BLaER1 treated with 17β-estradiol and CSF1 and Interleukin-3, amounts not matched to agents 10 nM and 100 nM (cell line): ENCODE results near the gene MTX1.
A peak's percentile ranks its signal among the peaks of the same experiment; 100 is the strongest.

Source experiments
- H3K27ac ChIP-seq, 11 experiments: shearing (Covaris generic); formaldehyde crosslinking; 2 replicates each; pipeline ENCODE4 v1.8.1; 2022
- H3K27me3 ChIP-seq, 11 experiments: shearing (Covaris generic); formaldehyde crosslinking; 2 replicates each; pipeline ENCODE4 v1.8.1; 2022
- H3K36me3 ChIP-seq, 11 experiments: shearing (Covaris generic); formaldehyde crosslinking; 2 replicates each; pipeline ENCODE4 v1.8.1; 2022
- H3K4me1 ChIP-seq, 10 experiments: shearing (Covaris generic); formaldehyde crosslinking; 2 replicates each; pipeline ENCODE4 v1.8.1; 2022
- H3K4me2 ChIP-seq, 11 experiments: shearing (Covaris generic); formaldehyde crosslinking; 2 replicates each; pipeline ENCODE4 v1.8.1; 2022
- H3K4me3 ChIP-seq, 10 experiments: shearing (Covaris generic); formaldehyde crosslinking; 2 replicates each; pipeline ENCODE4 v1.8.1; 2022
- H3K9ac ChIP-seq, 11 experiments: shearing (Covaris generic); formaldehyde crosslinking; 2 replicates each; pipeline ENCODE4 v1.8.1; 2022
- H3K9me3 ChIP-seq, 11 experiments: shearing (Covaris generic); formaldehyde crosslinking; replicated peaks in 1 of 11; 2 replicates each; pipeline ENCODE4 v1.8.1; 2022
- H4K20me1 ChIP-seq, 11 experiments: shearing (Covaris generic); formaldehyde crosslinking; 2 replicates each; pipeline ENCODE4 v1.8.1; 2022
- Cebpa-rat ChIP-seq, 11 experiments: shearing (Covaris generic); IDR thresholded peaks; 2 replicates each; pipeline ENCODE4 v1.8.1; 2022

MTX1 gene

DNA sequence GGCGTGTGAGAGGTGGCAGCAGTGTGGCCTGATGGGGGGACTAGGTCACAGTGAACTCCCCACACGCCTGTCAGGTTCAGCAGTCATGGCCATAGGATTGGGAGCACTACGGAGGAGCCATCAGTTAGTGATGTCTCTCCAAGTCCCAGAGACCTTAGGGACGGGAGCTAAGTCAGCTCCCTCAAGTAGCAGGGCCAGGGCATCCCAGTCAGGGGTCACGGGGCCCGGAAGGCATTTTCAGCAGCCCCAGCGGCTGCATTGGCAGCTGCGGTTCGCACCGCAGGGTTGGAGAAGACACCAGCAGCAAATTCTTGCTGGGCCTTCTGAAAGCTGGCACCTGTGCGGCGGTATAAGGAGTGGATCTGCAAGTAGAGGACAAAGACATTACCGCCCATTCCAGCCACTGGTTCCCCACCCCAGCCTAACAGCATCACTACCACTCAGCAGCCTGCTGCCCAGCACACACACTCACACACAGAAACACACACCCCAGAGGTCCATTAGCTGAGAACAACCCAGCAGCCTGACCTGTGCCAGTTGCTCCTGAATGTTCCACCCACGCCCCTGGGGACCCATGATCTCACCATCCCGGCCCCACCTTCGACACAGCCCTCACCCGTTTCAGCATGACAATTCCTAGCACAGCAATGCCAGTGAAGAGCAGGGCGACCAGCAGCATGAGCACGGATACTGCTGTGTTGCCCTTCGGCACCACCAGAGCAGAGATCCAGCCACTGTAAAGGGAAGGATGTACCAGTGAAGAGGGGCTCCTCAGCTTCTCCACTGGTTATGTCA is 47.8 kb downstream of the MTX1 start:
- TF ChIP-seq Cebpa-rat (IDR thresholded peaks at IDR 0.05): no peak
- H3K4me1 ChIP-seq: peaks cover 47 to 62% (median 55%) of the 10 kb centered on the region in 10 experiments
- H3K4me2 ChIP-seq: peak overlapping the region; percentile 90 to 100 (median 100)
- H3K36me3 ChIP-seq: peaks cover 36 to 52% (median 40%) of the 10 kb centered on the region in 11 experiments
- peaks cover 0 to 32% (median 4%) of the 10 kb centered on the region in 11 experiments; a peak in 10 of 22 replicates for H4K20me1 ChIP-seq
- peak overlapping the region; percentile 68 to 85 (median 74); a peak in 17 of 20 replicates for H3K4me3 ChIP-seq
- no peaks in the 10 kb centered on the region for H3K27me3 ChIP-seq
- peak overlapping the region in 10 of 11 experiments; percentile 69 to 88 (median 79); a peak in 16 of 22 replicates for H3K27ac ChIP-seq
- H3K9ac ChIP-seq: peak overlapping the region; percentile 72 to 92 (median 83); a peak in 21 of 22 replicates
- no peaks in the 10 kb centered on the region for H3K9me3 ChIP-seq

- H3K4me3 ChIP-seq: peak overlapping the region in 6 of 10 experiments; percentile 1 to 99 (median 90); a peak in 7 of 20 replicates
- H3K9me3 ChIP-seq: no peaks in the 10 kb centered on the region
- H3K27me3 ChIP-seq: no peaks in the 10 kb centered on the region
- no peak for TF ChIP-seq Cebpa-rat (IDR thresholded peaks at IDR 0.05)
- H3K9ac ChIP-seq: peak overlapping the region in 10 of 11 experiments; percentile 77 to 92 (median 86); a peak in 15 of 22 replicates
- H3K4me2 ChIP-seq: peak overlapping the region; percentile 85 to 99 (median 96)
- H3K36me3 ChIP-seq: peaks cover 62 to 78% (median 67%) of the 10 kb centered on the region in 11 experiments
- H4K20me1 ChIP-seq: peaks cover 0 to 37% (median 6%) of the 10 kb centered on the region in 11 experiments; a peak in 10 of 22 replicates
- H3K27ac ChIP-seq: no peak overlapping the region
- peaks cover 24 to 42% (median 34%) of the 10 kb centered on the region in 10 experiments for H3K4me1 ChIP-seq
Measured at GRCh38 chr1:155260276-155260675, 51.8 kb downstream of the MTX1 start.

GRCh38 chr1:155261493-155261851 is 53.0 kb downstream of the MTX1 start:
- Histone ChIP-seq H4K20me1 (peaks cover 0 to 30% (median 8%) of the 10 kb centered on the region in 11 experiments; a peak in 12 of 22 replicates), H3K4me1 (peaks cover 14 to 30% (median 23%) of the 10 kb centered on the region in 10 experiments), H3K4me3 (peak overlapping the region; percentile 80 to 99 (median 89)), H3K36me3 (peaks cover 73 to 85% (median 78%) of the 10 kb centered on the region in 11 experiments), H3K27me3 (no peaks in the 10 kb centered on the region), H3K9ac (peak overlapping the region; percentile 77 to 92 (median 86)), H3K27ac (peak overlapping the region; percentile 62 to 85 (median 79)), H3K9me3 (no peaks in the 10 kb centered on the region), H3K4me2 (peak overlapping the region; percentile 85 to 99 (median 96))
- TF ChIP-seq Cebpa-rat (IDR thresholded peaks at IDR 0.05): no peak

- Histone ChIP-seq H3K4me2 (peak within 1 kb of the TSS; percentile 85 to 99 (median 96)), H3K27ac (peak within 1 kb of the TSS; percentile 62 to 85 (median 79)), H4K20me1 (peaks cover 0 to 33% (median 13%) of the 10 kb centered on the region in 11 experiments; a peak in 13 of 22 replicates), H3K27me3 (no peaks in the 10 kb centered on the region), H3K9ac (peak within 1 kb of the TSS; percentile 77 to 92 (median 86)), H3K9me3 (no peaks in the 10 kb centered on the region), H3K4me1 (peaks cover 14 to 28% (median 22%) of the 10 kb centered on the region in 10 experiments), H3K4me3 (peak within 1 kb of the TSS; percentile 80 to 99 (median 89)), H3K36me3 (peaks cover 73 to 85% (median 78%) of the 10 kb centered on the region in 11 experiments)
- no peak for TF ChIP-seq Cebpa-rat (IDR thresholded peaks at IDR 0.05)
Measured at GRCh38 chr1:155261852-155262673, 53.6 kb downstream of the MTX1 start, which contains the start of gene SCAMP3. Gene SCAMP3, minus strand, starts transcription at chr1:155262360. Its CDS starts 209 bp downstream, at chr1:155262151.

- H3K9me3 ChIP-seq: no peaks in the 10 kb centered on the region
- H3K36me3 ChIP-seq: peaks cover 75 to 86% (median 81%) of the 10 kb centered on the region in 11 experiments
- peak overlapping the region in 5 of 11 experiments; percentile 74 to 97 (median 88); a peak in 6 of 22 replicates for H3K4me2 ChIP-seq
- H3K27me3 ChIP-seq: no peaks in the 10 kb centered on the region
- H3K4me1 ChIP-seq: peaks cover 14 to 28% (median 22%) of the 10 kb centered on the region in 10 experiments
- H3K9ac ChIP-seq: peak overlapping the region in 2 of 11 experiments; percentile 86; a peak in 3 of 22 replicates
- H3K4me3 ChIP-seq: no peak overlapping the region; a peak in 1 of 20 replicates
- H3K27ac ChIP-seq: peak overlapping the region in 3 of 11 experiments; percentile 79 to 82 (median 82); a peak in 4 of 22 replicates
- no peak for TF ChIP-seq Cebpa-rat (IDR thresholded peaks at IDR 0.05)
- peaks cover 0 to 41% (median 18%) of the 10 kb centered on the region in 11 experiments; a peak in 16 of 22 replicates for H4K20me1 ChIP-seq
Measured at GRCh38 chr1:155263067-155263466, 54.6 kb downstream of the MTX1 start.
